Left forelimb (tissue), 1 donor: ENCODE results near the gene CCDC71.

ENCODE experiments used
- DNase-seq: peaks from one replicate; pipeline ENCODE4 v3.0.0-alpha.2; 2018; ENCODE audit warnings: low spot score

The CCDC71 gene

GRCh38 chr3:49166752-49167556 lies 823 bp upstream of the CCDC71 start:
- DNase-seq: no peak

- DNase-seq: no peak
Observed at GRCh38 chr3:49164983-49165720, 979 bp downstream of the CCDC71 start.

- DNase-seq: no peak
Observed at GRCh38 chr3:49163609-49164008, 2.5 kb downstream of the CCDC71 start.

- no peak for DNase-seq
Observed at GRCh38 chr3:49162751-49163419, 3.2 kb downstream of the CCDC71 start.

- no peak for DNase-seq
Observed at GRCh38 chr3:49161808-49162530, 4.2 kb downstream of the CCDC71 start.

GRCh38 chr3:49161197-49161596 lies 4.9 kb downstream of the CCDC71 start:
- no peak for DNase-seq

GRCh38 chr3:49158792-49159191 lies 7.3 kb downstream of the CCDC71 start:
- no peak for DNase-seq

- DNase-seq: no peak
Observed at GRCh38 chr3:49158103-49158709, 7.9 kb downstream of the CCDC71 start.

- no peak for DNase-seq
Observed at GRCh38 chr3:49157289-49157688, 8.8 kb downstream of the CCDC71 start.

GRCh38 chr3:49153349-49153912 lies 12.7 kb downstream of the CCDC71 start:
- no peak for DNase-seq

GRCh38 chr3:49151610-49152009 lies 14.5 kb downstream of the CCDC71 start:
- no peak for DNase-seq

- DNase-seq: no peak
Observed at GRCh38 chr3:49148159-49148558, 18.0 kb downstream of the CCDC71 start.

- DNase-seq: no peak
Observed at GRCh38 chr3:49140080-49140479, 26.1 kb downstream of the CCDC71 start.

- DNase-seq: no peak
Observed at GRCh38 chr3:49135499-49135898, 30.6 kb downstream of the CCDC71 start.

- no peak for DNase-seq
Observed at GRCh38 chr3:49134471-49135265, 31.5 kb downstream of the CCDC71 start.

GRCh38 chr3:49133226-49133951 lies 32.7 kb downstream of the CCDC71 start:
- peak; percentile 91 for DNase-seq

- peak; percentile 84 for DNase-seq
Observed at GRCh38 chr3:49132437-49133225, 33.5 kb downstream of the CCDC71 start, which contains the start of gene LAMB2. TSS of gene LAMB2 (minus strand) at chr3:49133050. CDS start at chr3:49132867, 183 bp downstream.

GRCh38 chr3:49132073-49132436 lies 34.1 kb downstream of the CCDC71 start:
- DNase-seq: no peak

- DNase-seq: no peak
Observed at GRCh38 chr3:49131576-49131975, 34.6 kb downstream of the CCDC71 start.
